Heart left ventricle (tissue), 13 donors: Measurements from ENCODE around the gene TMEM145.

Experiments used
- POLR2A ChIP-seq, 2 donors: fragments of 450-650 bp; IDR thresholded peaks; one replicate each; pipeline ENCODE4 v1.6.1; 2017; ENCODE audit warnings: antibody characterized with exemption in 2 of 2, mild to moderate bottlenecking in 2 of 2, moderate library complexity in 2 of 2
- TF ChIP-seq, protein P1 (sequence below), 12 donors: fragments of 200-600 bp; sonication (generic) in 4 of 12; IDR thresholded peaks; one replicate each; pipeline versions ENCODE4 v1.5.0 to v1.8.0; 2018 to 2022; ENCODE audit warnings: antibody characterized with exemption in 12 of 12, mild to moderate bottlenecking in 5 of 12
- donor health status: ischemic (EF 13 %, LVEDD 7.1; RV severe dilation, severe dysfunction).
- donor health status: DM: no; HTN: yes; CAD: no.
- donor health status: DM: no; HTN: no; CAD: no.
- donor health status: ischemic (EF 25% LVEDD 6.9; RV normal size, moderate dysfunction).
- donor health status: ischemic (EF 25% LVEDD 5.7; RV mildly dilated, moderate dysfunction).
- donor health status: ischemic (EF 35%, LVEDD 5.7; RV mildly dilated, moderate dysfunction).
- donor health status: nonischemic (EF 11% LVEDD 7.7; RV severe dilation, severe dysfunction).
- donor health status: DM: yes; HTN: yes; CAD: no.
- donor health status: PGD.
- donor health status: ischemic (EF 29% LVEDD 5.4; RV normal size, mild dysfunction).
- donor health status: nonischemic (EF 23%, LVEDD 6.1; RV moderate dilation, normal function).

GRCh38 chr19:42272535-42272897 is 40.6 kb upstream of the TMEM145 start:
- TF ChIP-seq POLR2A (IDR thresholded peaks at IDR 0.05): no peak
- TF ChIP-seq, protein P1, sequence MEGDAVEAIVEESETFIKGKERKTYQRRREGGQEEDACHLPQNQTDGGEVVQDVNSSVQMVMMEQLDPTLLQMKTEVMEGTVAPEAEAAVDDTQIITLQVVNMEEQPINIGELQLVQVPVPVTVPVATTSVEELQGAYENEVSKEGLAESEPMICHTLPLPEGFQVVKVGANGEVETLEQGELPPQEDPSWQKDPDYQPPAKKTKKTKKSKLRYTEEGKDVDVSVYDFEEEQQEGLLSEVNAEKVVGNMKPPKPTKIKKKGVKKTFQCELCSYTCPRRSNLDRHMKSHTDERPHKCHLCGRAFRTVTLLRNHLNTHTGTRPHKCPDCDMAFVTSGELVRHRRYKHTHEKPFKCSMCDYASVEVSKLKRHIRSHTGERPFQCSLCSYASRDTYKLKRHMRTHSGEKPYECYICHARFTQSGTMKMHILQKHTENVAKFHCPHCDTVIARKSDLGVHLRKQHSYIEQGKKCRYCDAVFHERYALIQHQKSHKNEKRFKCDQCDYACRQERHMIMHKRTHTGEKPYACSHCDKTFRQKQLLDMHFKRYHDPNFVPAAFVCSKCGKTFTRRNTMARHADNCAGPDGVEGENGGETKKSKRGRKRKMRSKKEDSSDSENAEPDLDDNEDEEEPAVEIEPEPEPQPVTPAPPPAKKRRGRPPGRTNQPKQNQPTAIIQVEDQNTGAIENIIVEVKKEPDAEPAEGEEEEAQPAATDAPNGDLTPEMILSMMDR (IDR thresholded peaks at IDR 0.05): no peak
